ENCODE data around the gene ATRNL1.
"Not testable (repeated sequence)": the region's sequence is repeated elsewhere in the genome, so short reads cannot be mapped to it uniquely, and the experiment has no call there.

Gene ATRNL1

GRCh38 chr10:115747811-115748210 is 654.6 kb downstream of the ATRNL1 start:
- DNase-seq (ENCODE audit: low read depth): no peak
- no peak for TF ChIP-seq CTCF (conservative IDR thresholded peaks at IDR 0.05; ENCODE audit: low read length)

GRCh38 chr10:115758488-115758887 is 665.3 kb downstream of the ATRNL1 start:
- not testable (repeated sequence) for H3K4me3 ChIP-seq (ENCODE audit: low read length); DNase-seq (ENCODE audit: low read depth)

More at GRCh38 chr10:115747811-115748210, 654.6 kb downstream of the ATRNL1 start:
- no peak overlapping the region for H3K4me3 ChIP-seq (ENCODE audit: low read length)

- TF ChIP-seq CTCF (conservative IDR thresholded peaks at IDR 0.05; ENCODE audit: low read length): no peak
- no peak for DNase-seq (ENCODE audit: low read depth)
- H3K4me3 ChIP-seq (ENCODE audit: low read length): no peak overlapping the region
These were observed 667.0 kb downstream of the ATRNL1 start for GRCh38 chr10:115760131-115760530.

- DNase-seq (ENCODE audit: low read depth): no peak
- TF ChIP-seq CTCF (conservative IDR thresholded peaks at IDR 0.05; ENCODE audit: low read length): no peak
- H3K4me3 ChIP-seq (ENCODE audit: low read length): no peak overlapping the region
These were observed 668.0 kb downstream of the ATRNL1 start for GRCh38 chr10:115761166-115761565.

- TF ChIP-seq CTCF (conservative IDR thresholded peaks at IDR 0.05; ENCODE audit: low read length): no peak
- H3K4me3 ChIP-seq (ENCODE audit: low read length): no peak overlapping the region
- DNase-seq (ENCODE audit: low read depth): peak; percentile 35
These were observed 668.9 kb downstream of the ATRNL1 start for GRCh38 chr10:115762029-115762428.

- no peak overlapping the region for H3K4me3 ChIP-seq (ENCODE audit: low read length)
- no peak for DNase-seq (ENCODE audit: low read depth)
- no peak for TF ChIP-seq CTCF (conservative IDR thresholded peaks at IDR 0.05; ENCODE audit: low read length)
These were observed 678.6 kb downstream of the ATRNL1 start for GRCh38 chr10:115771755-115772154.

GRCh38 chr10:115772606-115773005 is 679.4 kb downstream of the ATRNL1 start:
- H3K4me3 ChIP-seq (ENCODE audit: low read length): no peak overlapping the region
- peak; percentile 61 for DNase-seq (ENCODE audit: low read depth)
- TF ChIP-seq CTCF (conservative IDR thresholded peaks at IDR 0.05; ENCODE audit: low read length): no peak

GRCh38 chr10:115773832-115774231 is 680.7 kb downstream of the ATRNL1 start:
- H3K4me3 ChIP-seq (ENCODE audit: low read length): no peak overlapping the region
- no peak for DNase-seq (ENCODE audit: low read depth)
- no peak for TF ChIP-seq CTCF (conservative IDR thresholded peaks at IDR 0.05; ENCODE audit: low read length)

Data from AG10803 (cell line).